MCF 10A (cell line): ENCODE data around the gene FRAS1. TPM values are rescaled to one million over a fixed set of nuclear protein-coding genes. Genes with fewer than 3 reads are reported as not detected.

Experiments
- BruUV-seq: library from RNA; stranded (reverse); fragments of 400-500 nt; replicated peaks from 2 replicates; lab custom pipeline; 2021; lab: Mats Ljungman, UMichigan
- CTCF ChIA-PET: fragments of 300-600 bp; sonication (Branson Sonifier 250); formaldehyde crosslinking; extraction: SDS; loops from one replicate; lab custom pipeline; 2021; ENCODE audit warnings: antibody characterized with exemption, inconsistent platforms; lab: Yijun Ruan, JAX
- POLR2A ChIA-PET: fragments of 300-600, 350-650 bp; sonication (Branson Sonifier 250); formaldehyde crosslinking; extraction: SDS; loops from one replicate; lab custom pipeline; 2020; ENCODE audit warnings: antibody characterized with exemption, inconsistent platforms; lab: Yijun Ruan, JAX
- DNase-seq: peaks from one replicate; pipeline ENCODE4 v3.0.0-alpha.2; 2018; ENCODE audit not compliant: unreplicated experiment
- H3K27ac Mint-ChIP-seq: one replicate; pipeline ENCODE4 v1.8.0; 2022; ENCODE audit warnings: mild to moderate bottlenecking, low read depth, mixed read lengths; ENCODE audit not compliant: unreplicated experiment
- H3K27me3 Mint-ChIP-seq: one replicate; pipeline ENCODE4 v1.8.0; 2022; ENCODE audit warnings: mixed read lengths; ENCODE audit not compliant: insufficient read depth, unreplicated experiment
- H3K36me3 Mint-ChIP-seq: one replicate; pipeline ENCODE4 v1.8.0; 2022; ENCODE audit warnings: mild to moderate bottlenecking, moderate library complexity, mixed read lengths; ENCODE audit not compliant: insufficient read depth, unreplicated experiment
- H3K4me1 Mint-ChIP-seq: one replicate; pipeline ENCODE4 v1.8.0; 2022; ENCODE audit warnings: mixed read lengths; ENCODE audit not compliant: insufficient read depth, unreplicated experiment
- H3K4me3 Mint-ChIP-seq: one replicate; pipeline ENCODE4 v1.8.0; 2022; ENCODE audit warnings: mild to moderate bottlenecking, moderate library complexity, mixed read lengths; ENCODE audit not compliant: unreplicated experiment
- H3K9me3 Mint-ChIP-seq: one replicate; pipeline ENCODE4 v1.8.0; 2022; ENCODE audit warnings: mixed read lengths; ENCODE audit not compliant: unreplicated experiment
- intact Hi-C: fragments of 100-400 bp; cut with micrococcal nuclease; formaldehyde crosslinking; loops from 2 replicates; pipeline ENCODE4 v1.14.1; 2022
- total RNA-seq: library from RNA; stranded (reverse); gene quantifications from 2 replicates; pipeline ENCODE4 v1.2.3, GENCODE V29; 2022
- TF ChIP-seq, protein P1 (sequence below): fragments of 200-600 bp; IDR thresholded peaks from one replicate; pipeline ENCODE4 v1.8.0; 2022; ENCODE audit warnings: antibody characterized with exemption, mild to moderate bottlenecking; ENCODE audit not compliant: unreplicated experiment

Gene FRAS1
- total RNA-seq, 1 experiment from 2014 or later = 2.0 TPM

DNA sequence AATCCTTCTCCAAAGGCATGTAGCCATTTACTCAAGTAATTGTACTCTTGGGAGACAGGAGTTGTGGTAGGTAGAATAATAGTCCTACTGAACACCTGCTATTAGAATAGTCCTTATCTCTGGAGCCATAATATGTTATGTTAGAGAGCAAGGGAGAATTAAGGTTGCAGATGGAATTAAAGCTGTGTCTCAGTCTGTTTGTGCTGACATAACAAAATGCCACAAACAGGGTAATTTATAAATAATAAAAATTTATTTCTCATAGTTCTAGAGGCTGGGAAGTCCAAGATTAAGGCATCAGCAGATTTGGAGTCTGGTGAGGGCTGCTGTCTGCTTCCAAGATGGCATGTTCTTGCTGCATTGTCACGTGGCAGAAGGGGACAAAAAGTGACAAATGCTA, 24.2 kb upstream of the FRAS1 start:
- Mint-ChIP-seq H3K9me3 (no peaks in the 10 kb centered on the region), H3K27ac (no peak overlapping the region), H3K4me1 (no peaks in the 10 kb centered on the region), H3K27me3 (no peaks in the 10 kb centered on the region), H3K36me3 (peaks cover 4% of the 10 kb centered on the region), H3K4me3 (no peak overlapping the region)
- no peak for DNase-seq
- TF ChIP-seq, protein P1, sequence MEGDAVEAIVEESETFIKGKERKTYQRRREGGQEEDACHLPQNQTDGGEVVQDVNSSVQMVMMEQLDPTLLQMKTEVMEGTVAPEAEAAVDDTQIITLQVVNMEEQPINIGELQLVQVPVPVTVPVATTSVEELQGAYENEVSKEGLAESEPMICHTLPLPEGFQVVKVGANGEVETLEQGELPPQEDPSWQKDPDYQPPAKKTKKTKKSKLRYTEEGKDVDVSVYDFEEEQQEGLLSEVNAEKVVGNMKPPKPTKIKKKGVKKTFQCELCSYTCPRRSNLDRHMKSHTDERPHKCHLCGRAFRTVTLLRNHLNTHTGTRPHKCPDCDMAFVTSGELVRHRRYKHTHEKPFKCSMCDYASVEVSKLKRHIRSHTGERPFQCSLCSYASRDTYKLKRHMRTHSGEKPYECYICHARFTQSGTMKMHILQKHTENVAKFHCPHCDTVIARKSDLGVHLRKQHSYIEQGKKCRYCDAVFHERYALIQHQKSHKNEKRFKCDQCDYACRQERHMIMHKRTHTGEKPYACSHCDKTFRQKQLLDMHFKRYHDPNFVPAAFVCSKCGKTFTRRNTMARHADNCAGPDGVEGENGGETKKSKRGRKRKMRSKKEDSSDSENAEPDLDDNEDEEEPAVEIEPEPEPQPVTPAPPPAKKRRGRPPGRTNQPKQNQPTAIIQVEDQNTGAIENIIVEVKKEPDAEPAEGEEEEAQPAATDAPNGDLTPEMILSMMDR = no peak
- CTCF ChIA-PET = interaction anchor here (1.7 kb wide), 1 partner anchor 485 kb away, joined by 4 read pairs; no protein-coding TSS in a partner anchor
- POLR2A ChIA-PET = no interaction called here
- intact Hi-C loops = no loop called here
- BruUV-seq = no TSS peak

DNA sequence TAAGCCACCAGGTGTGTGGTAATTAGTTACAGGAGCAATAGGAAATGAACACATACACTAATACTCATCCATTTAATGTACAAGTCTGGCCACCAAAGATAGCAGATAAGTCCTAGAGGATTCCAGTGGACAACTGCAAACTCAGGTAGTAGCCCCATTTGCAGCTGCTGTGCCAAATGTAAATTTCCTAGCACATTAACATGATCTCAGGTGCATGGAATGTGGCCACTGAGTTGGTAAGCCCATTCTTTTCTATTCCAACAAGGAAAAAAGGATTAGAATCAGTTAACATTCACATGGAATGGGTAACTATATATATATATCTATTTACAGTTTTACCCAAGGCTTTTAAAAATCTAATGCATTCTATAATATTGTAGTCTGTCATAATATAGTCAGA, 23.3 kb upstream of the FRAS1 start:
- no peaks in the 10 kb centered on the region for H3K4me1 Mint-ChIP-seq
- intact Hi-C loops = no loop called here
- H3K4me3 Mint-ChIP-seq = no peak overlapping the region
- no peaks in the 10 kb centered on the region for H3K27me3 Mint-ChIP-seq
- no peak for DNase-seq
- no peak overlapping the region for H3K27ac Mint-ChIP-seq
- POLR2A ChIA-PET = no interaction called here
- H3K36me3 Mint-ChIP-seq = peaks cover 4% of the 10 kb centered on the region
- H3K9me3 Mint-ChIP-seq = no peaks in the 10 kb centered on the region
- CTCF ChIA-PET = interaction anchor here (1.2 kb wide), 1 partner anchor 33 kb away, joined by 3 read pairs; no protein-coding TSS in a partner anchor
- no TSS peak for BruUV-seq
- TF ChIP-seq, protein P1 = no peak

DNA sequence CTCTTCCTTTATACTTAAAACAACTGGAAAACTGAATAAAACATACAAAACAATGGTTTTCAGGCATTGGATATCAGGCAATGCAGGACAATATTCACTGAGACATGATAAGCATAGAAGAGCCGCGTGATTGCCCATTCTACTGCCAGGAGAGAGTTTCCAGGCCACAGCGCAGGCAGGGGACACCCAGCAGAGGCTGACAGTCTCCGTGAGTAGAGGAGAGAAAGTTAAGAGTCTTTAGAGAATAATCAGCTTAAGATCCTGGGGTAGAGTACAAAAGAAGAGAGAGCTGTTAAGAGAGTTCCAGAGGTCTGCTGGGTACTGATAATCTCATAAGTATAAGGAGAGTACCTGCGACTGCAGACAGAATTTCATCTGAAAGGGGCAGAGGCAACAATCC, 18.4 kb upstream of the FRAS1 start:
- peaks cover 6% of the 10 kb centered on the region for H3K9me3 Mint-ChIP-seq
- intact Hi-C loops = no loop called here
- BruUV-seq = no TSS peak
- H3K4me3 Mint-ChIP-seq = no peak overlapping the region
- H3K4me1 Mint-ChIP-seq = no peaks in the 10 kb centered on the region
- ChIA-PET CTCF (no interaction called here), POLR2A (interaction anchor here (0.8 kb wide), 1 partner anchor 9 kb away, joined by 3 read pairs; no protein-coding TSS in a partner anchor)
- no peaks in the 10 kb centered on the region for H3K36me3 Mint-ChIP-seq
- no peaks in the 10 kb centered on the region for H3K27me3 Mint-ChIP-seq
- no peak for DNase-seq
- TF ChIP-seq, protein P1 = no peak
- no peak overlapping the region for H3K27ac Mint-ChIP-seq

DNA sequence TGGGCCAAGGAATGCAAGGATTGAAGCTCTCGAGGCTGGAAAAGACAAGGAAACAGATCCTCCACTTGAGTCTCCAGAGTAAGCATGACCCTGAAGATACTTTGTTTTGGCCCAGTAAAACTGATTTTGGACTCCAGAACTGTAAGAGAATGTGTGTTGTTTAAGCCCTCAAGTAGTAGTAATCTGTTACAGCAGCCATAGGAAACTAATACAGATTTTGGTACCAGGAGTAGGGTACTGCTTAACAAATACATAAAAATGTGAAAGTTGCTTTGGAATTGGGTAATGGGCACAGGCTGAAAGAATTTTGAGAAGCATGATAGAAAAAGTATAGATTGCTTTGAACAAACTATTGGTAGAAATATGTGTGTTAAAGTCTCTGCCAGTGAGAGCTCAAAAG, 17.4 kb upstream of the FRAS1 start:
- no TSS peak for BruUV-seq
- ChIA-PET CTCF (no interaction called here), POLR2A (interaction anchor here (0.9 kb wide), 1 partner anchor 17 kb away, joined by 3 read pairs; the partner anchor contains the start of gene FRAS1)
- intact Hi-C loops = no loop called here
- Mint-ChIP-seq H3K4me1 (no peaks in the 10 kb centered on the region), H3K27ac (no peak overlapping the region), H3K4me3 (no peak overlapping the region), H3K9me3 (peaks cover 6% of the 10 kb centered on the region), H3K27me3 (no peaks in the 10 kb centered on the region), H3K36me3 (no peaks in the 10 kb centered on the region)
- DNase-seq = no peak
- TF ChIP-seq, protein P1 = no peak
